HL-60/S4 treated with retinoic acid at 250 ng/mL for 4 days and 3 days (cell line): ENCODE data around the gene ZSWIM1.
"Not testable (repeated sequence)": the region's sequence is repeated elsewhere in the genome, so short reads cannot be mapped to it uniquely, and the experiment has no call there.

Source experiments
- in situ Hi-C: fragments of 300-500 bp; cut with MboI; formaldehyde crosslinking; loops from 2 replicates; pipeline ENCODE4 v1.7.0; 2022; ENCODE audit warnings: low sequenced_read_pairs

Gene ZSWIM1

GRCh38 chr20:45853484-45853883, 27.5 kb upstream of the ZSWIM1 start:
- in situ Hi-C loops, result no loop called here

GRCh38 chr20:45857114-45857881, 23.7 kb upstream of the ZSWIM1 start, which contains the start of the genes ACOT8 and ZSWIM3:
ACOT8 (minus strand) TSS chr20:45857392; CDS start chr20:45857315, 77 bp downstream.
ZSWIM3 (plus strand) TSS chr20:45857614; CDS start chr20:45857826, 212 bp downstream.
- in situ Hi-C loops, result no loop called here

- in situ Hi-C loops, result no loop called here
Observed at GRCh38 chr20:45857882-45858216, 23.2 kb upstream of the ZSWIM1 start.

- in situ Hi-C loops, result no loop called here
Observed at GRCh38 chr20:45859916-45860315, 21.1 kb upstream of the ZSWIM1 start.

GRCh38 chr20:45860560-45861220, 20.3 kb upstream of the ZSWIM1 start:
- in situ Hi-C loops, result no loop called here

- in situ Hi-C loops, result no loop called here
Observed at GRCh38 chr20:45861221-45862075, 19.6 kb upstream of the ZSWIM1 start.

- in situ Hi-C loops, result no loop called here
Observed at GRCh38 chr20:45863543-45864470, 17.2 kb upstream of the ZSWIM1 start.

- in situ Hi-C loops, result no loop called here
Observed at GRCh38 chr20:45866454-45866853, 14.6 kb upstream of the ZSWIM1 start.

GRCh38 chr20:45867136-45867818, 13.8 kb upstream of the ZSWIM1 start:
- in situ Hi-C loops, result no loop called here

- in situ Hi-C loops, result no loop called here
Observed at GRCh38 chr20:45867819-45868176, 13.2 kb upstream of the ZSWIM1 start.

GRCh38 chr20:45872626-45873025, 8.4 kb upstream of the ZSWIM1 start:
- in situ Hi-C loops, result no loop called here

- in situ Hi-C loops, result no loop called here
Observed at GRCh38 chr20:45873409-45874103, 7.5 kb upstream of the ZSWIM1 start.

GRCh38 chr20:45874104-45874481, 6.9 kb upstream of the ZSWIM1 start:
- in situ Hi-C loops, result not testable (repeated sequence)

- in situ Hi-C loops, result no loop called here
Observed at GRCh38 chr20:45874576-45874975, 6.5 kb upstream of the ZSWIM1 start.

GRCh38 chr20:45878076-45878761, 2.8 kb upstream of the ZSWIM1 start:
- in situ Hi-C loops, result no loop called here

GRCh38 chr20:45882469-45883099, 1.6 kb downstream of the ZSWIM1 start:
- in situ Hi-C loops, result no loop called here

GRCh38 chr20:45883100-45883469, 2.1 kb downstream of the ZSWIM1 start:
- in situ Hi-C loops, result no loop called here

GRCh38 chr20:45886590-45887345, 5.7 kb downstream of the ZSWIM1 start:
- in situ Hi-C loops, result no loop called here
